Measurements from ENCODE around the gene DLGAP1. TPM values are rescaled to one million over a fixed set of nuclear protein-coding genes. Genes with fewer than 3 reads are reported as not detected.

The DLGAP1 gene
- total and polyA plus RNA-seq, 9 donors: 2.0 to 42.7 (median 3.8) TPM

- no peaks in the 10 kb centered on the region for H3K9me3 ChIP-seq
- H3K27ac ChIP-seq: no peak overlapping the region
- no peak for DNase-seq
- H3K4me3 ChIP-seq: no peak overlapping the region
- H3K4me1 ChIP-seq (ENCODE audit: insufficient read depth): no peaks in the 10 kb centered on the region
- intact Hi-C loops (cut with DNase I): no loop called here
- H3K27me3 ChIP-seq: no peaks in the 10 kb centered on the region
- no peak for TF ChIP-seq CTCF (IDR thresholded peaks at IDR 0.05)
- TF ChIP-seq POLR2A (IDR thresholded peaks at IDR 0.05): no peak
- 53 to 67% (median 60%) methylated on average over 3 of the region's 3 CpGs for WGBS, 3 donors
- H3K36me3 ChIP-seq: no peaks in the 10 kb centered on the region
These were observed 541.0 kb downstream of the DLGAP1 start for GRCh38 chr18:3914109-3914508.

DNA sequence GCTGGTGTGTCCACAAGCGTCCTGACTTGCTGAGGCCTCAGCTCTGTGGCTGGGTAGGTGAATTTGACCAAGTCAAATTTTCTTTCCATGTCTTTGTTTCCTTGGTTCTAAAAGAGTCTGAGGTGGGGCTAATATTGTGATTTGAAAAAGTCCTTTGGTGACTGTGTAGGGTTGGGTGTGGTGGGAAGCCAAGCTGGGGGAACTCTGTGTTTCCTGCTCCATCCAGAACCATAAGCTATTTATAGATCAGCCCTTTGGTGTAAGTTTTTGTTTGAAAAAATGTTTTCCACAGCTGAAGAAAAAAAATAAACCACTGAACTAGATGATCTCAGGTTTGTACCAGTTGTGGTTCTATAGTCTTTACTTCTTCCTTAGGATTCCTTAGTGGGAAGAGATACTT, 542.4 kb downstream of the DLGAP1 start:
- intact Hi-C loops (cut with DNase I): no loop called here
- H3K27me3 ChIP-seq: no peaks in the 10 kb centered on the region
- 71 to 80% (median 76%) methylated on average over 1 of the region's 1 CpG for WGBS, 3 donors
- TF ChIP-seq POLR2A (IDR thresholded peaks at IDR 0.05) (no peak), EP300 (IDR thresholded peaks at IDR 0.05) (no peak), CTCF (IDR thresholded peaks at IDR 0.05) (no peak)
- H3K4me1 ChIP-seq (ENCODE audit: insufficient read depth): no peaks in the 10 kb centered on the region
- no peaks in the 10 kb centered on the region for H3K9me3 ChIP-seq
- H3K4me3 ChIP-seq: no peak overlapping the region
- no peaks in the 10 kb centered on the region for H3K36me3 ChIP-seq
- no peak overlapping the region for H3K27ac ChIP-seq
- DNase-seq: no peak

GRCh38 chr18:3911413-3911812, 543.7 kb downstream of the DLGAP1 start:
- no peak overlapping the region for H3K4me3 ChIP-seq
- no peak overlapping the region for H3K27ac ChIP-seq
- no peaks in the 10 kb centered on the region for H3K36me3 ChIP-seq
- no peaks in the 10 kb centered on the region for H3K9me3 ChIP-seq
- TF ChIP-seq EP300 (IDR thresholded peaks at IDR 0.05) (no peak), CTCF (IDR thresholded peaks at IDR 0.05) (no peak), POLR2A (IDR thresholded peaks at IDR 0.05) (no peak)
- intact Hi-C loops (cut with DNase I): no loop called here
- H3K27me3 ChIP-seq: no peaks in the 10 kb centered on the region
- H3K4me1 ChIP-seq (ENCODE audit: insufficient read depth): no peaks in the 10 kb centered on the region
- no peak for DNase-seq

GRCh38 chr18:3910512-3910911, 544.6 kb downstream of the DLGAP1 start:
- intact Hi-C loops (cut with DNase I): no loop called here
- DNase-seq: no peak
- TF ChIP-seq EP300 (IDR thresholded peaks at IDR 0.05) (no peak), POLR2A (IDR thresholded peaks at IDR 0.05) (no peak), CTCF (IDR thresholded peaks at IDR 0.05) (no peak)
- Histone ChIP-seq H3K36me3 (no peaks in the 10 kb centered on the region), H3K9me3 (no peaks in the 10 kb centered on the region), H3K4me1 (ENCODE audit: insufficient read depth) (no peaks in the 10 kb centered on the region), H3K27ac (no peak overlapping the region), H3K4me3 (no peak overlapping the region), H3K27me3 (no peaks in the 10 kb centered on the region)
- WGBS, 3 donors: 84 to 93% (median 93%) methylated on average over 4 of the region's 4 CpGs

DNA sequence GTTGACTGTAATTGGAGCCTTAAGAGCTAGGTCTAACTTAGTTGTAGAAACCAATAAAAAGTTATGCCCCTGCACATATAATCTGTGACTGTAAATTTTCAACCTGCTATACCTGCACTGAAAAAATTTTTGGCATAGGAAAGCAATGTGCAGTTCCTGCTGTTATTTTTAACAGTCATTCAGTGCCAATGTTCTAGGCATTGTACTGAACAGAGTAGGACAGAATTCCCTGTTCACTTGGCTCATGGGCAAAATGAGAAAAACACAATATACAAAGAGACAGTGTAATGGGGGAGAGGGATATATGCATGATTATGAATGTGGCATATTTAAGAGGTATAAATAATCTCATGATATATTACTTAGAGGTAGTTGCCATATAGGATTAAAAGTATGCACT, 547.2 kb downstream of the DLGAP1 start:
- TF ChIP-seq EP300 (IDR thresholded peaks at IDR 0.05) (no peak), POLR2A (IDR thresholded peaks at IDR 0.05) (no peak), CTCF (IDR thresholded peaks at IDR 0.05) (no peak)
- Histone ChIP-seq H3K4me3 (no peak overlapping the region), H3K9me3 (no peaks in the 10 kb centered on the region), H3K27ac (no peak overlapping the region), H3K27me3 (no peaks in the 10 kb centered on the region), H3K36me3 (no peaks in the 10 kb centered on the region), H3K4me1 (ENCODE audit: insufficient read depth) (no peaks in the 10 kb centered on the region)
- DNase-seq: no peak
- intact Hi-C loops (cut with DNase I): no loop called here
